ENCODE data around the gene UTF1.
"Not testable (repeated sequence)": the region's sequence is repeated elsewhere in the genome, so short reads cannot be mapped to it uniquely, and the experiment has no call there.

The UTF1 gene

GRCh38 chr10:133249094-133249780, 19.2 kb downstream of the UTF1 start:
- DNase-seq, result no peak

GRCh38 chr10:133249975-133250754, 20.1 kb downstream of the UTF1 start:
- no peak for DNase-seq

GRCh38 chr10:133251388-133252222, 21.6 kb downstream of the UTF1 start:
- no peak for DNase-seq

DNA sequence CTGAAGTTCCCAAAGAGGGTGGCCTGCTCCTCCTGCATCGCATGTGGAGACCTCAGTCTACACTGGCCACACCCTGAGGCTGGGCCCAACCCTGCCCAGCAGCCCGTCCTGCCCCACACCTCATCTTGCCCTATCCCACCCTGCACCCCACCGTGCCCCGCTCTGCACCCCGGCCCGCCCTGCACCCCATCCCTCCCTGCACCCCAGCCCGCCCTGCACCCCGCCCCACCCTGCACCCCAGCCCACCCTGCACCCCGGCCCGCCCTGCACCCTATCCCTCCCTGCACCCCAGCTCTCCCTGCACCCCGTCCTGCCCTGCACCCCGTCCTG, 22.2 kb downstream of the UTF1 start:
- no peak for DNase-seq

DNA sequence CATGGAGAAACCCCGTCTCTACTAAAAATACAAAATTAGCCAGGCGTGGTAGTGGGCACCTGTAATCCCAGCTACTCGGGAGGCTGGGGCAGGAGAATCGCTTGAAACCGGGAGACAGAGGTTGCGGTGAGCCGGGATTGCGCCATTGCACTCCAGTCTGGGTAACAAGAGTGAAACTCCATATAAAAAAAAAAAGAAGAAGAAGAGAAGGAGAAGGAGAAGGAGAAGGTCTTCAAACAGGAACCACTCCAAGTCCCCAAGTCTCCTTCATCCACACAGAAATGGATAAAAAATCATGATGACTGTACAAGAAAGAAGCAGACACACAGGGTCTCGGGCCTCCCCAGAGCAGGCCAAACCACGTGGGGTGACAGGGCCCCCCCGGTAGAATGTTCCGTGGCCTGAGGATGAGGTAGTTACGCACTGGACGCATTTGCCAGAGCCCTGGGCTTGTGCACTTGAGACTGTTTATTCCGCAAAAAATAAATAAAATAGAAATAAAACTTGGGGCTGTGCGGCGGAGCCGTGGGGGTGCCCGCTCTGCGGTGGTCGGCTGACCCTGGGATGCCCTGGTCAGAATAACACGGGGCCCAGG, 23.4 kb downstream of the UTF1 start:
- DNase-seq, result no peak

DNA sequence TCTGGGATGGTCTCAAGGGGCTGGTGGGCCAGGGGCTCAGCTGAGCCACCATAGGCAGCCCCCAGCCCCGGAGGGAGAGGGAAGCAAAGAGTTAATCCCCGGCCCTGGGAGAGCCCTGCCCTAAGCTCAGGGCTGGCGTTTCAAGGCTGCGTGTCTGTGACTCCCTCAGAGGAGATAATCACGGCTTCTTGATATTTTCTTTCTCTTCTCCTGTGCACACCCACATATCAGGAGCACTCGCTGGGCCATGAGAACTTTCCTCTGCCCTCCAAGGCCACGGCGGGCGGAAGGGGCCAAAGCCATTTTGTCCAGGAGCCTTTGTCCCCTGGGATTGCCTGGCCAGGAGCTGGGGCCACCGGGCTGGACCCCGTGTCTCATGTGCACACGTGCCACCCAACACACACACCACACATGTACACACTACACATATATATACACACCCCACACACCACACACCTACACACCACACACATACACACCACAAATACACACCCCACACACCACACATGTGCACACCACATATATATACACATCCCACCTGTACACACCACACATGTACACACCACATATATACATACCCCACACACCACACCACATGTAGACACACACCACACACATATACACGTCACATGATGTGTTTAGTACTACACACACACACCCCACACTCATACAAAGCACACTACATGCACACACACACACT, 24.6 kb downstream of the UTF1 start:
- no peak for DNase-seq

DNA sequence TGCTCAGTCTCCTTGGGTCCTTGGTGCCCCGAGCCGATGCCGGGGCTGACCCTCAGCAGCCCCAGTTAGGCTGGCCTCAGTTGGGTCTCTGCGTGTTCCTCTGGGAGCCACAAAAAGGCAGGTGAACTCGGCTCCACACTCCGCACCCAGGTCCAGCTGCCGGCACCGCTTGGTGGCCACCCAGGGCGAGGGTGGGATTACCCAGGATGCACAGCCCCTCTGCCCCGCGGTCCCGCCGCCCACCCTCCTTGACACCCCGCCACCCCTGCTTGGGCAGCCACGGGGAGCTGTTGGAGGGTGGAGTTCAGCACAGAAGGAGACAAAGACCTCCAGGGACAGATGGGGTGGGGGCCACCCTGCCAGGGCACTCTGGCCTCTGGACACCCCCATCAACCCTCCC, 25.3 kb downstream of the UTF1 start:
- no peak for DNase-seq

DNA sequence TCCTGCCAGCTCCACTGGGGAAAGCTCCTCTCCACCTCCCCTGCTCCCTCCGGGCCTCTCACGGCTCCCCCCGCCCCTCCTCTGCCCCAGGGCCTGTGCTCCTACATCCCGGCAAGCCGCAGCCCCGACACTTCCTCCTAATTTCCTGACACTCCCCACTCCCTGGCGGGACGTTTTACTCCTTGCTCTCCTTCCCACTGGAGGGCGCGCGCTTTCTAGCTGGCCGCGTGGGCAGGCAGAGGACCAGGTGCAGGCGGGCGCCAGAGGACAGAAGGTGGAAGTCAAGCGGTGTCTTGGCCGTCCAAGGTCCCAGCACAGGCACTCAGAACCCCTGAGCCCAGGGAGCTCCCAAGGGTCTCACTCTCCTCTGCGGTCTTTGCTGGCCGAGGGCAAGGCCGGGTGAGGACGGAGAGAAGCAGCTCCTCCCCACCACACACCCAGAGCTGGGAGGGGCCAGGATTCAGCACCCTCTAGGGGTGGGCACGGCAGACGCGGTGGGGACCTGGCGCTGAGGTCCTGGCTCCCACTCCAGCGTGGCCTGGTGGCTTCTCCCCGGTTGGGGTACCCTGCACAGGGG, 27.6 kb downstream of the UTF1 start:
- no peak for DNase-seq

GRCh38 chr10:133258066-133258817, 28.2 kb downstream of the UTF1 start:
- no peak for DNase-seq

DNA sequence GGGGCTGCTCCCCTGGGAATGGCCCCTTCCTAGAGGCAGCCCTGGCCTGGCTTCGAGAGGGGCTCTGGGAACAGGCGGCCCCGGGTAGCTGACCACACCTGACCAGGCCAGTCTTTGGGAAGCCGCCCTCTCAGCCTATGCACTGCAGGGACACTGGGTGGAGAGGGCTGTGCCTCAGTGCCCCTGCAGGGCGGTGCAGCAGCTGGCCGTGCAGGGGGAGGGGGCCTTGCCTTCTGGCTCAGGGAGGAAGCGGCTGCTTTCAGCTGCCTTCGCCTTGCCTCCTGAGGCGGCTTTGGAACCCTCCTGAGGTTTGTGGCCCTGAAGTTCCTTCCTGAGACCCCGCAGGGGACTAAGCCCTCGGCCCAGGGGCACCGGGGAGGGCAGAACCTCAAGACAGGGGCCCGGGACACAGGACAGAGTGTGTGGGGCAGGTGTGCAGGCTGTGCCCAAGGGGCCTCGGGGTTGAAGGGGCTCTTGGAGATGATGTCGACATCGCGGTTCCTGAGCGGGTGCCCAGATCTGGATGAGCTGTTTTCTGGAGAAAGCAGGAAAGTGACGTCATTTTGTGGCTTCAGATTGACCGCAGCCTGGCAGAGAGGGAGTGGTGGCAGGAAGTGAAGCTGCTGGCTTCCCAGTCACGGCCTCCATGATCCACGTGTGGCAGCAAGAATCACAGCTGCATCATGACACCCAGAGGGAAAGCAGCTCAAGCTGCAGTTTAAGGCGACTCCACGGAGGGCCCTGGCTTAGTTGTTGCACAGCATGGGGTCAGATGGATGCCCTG, 29.0 kb downstream of the UTF1 start:
- DNase-seq, result no peak

GRCh38 chr10:133259602-133259989, 29.6 kb downstream of the UTF1 start:
- no peak for DNase-seq

DNA sequence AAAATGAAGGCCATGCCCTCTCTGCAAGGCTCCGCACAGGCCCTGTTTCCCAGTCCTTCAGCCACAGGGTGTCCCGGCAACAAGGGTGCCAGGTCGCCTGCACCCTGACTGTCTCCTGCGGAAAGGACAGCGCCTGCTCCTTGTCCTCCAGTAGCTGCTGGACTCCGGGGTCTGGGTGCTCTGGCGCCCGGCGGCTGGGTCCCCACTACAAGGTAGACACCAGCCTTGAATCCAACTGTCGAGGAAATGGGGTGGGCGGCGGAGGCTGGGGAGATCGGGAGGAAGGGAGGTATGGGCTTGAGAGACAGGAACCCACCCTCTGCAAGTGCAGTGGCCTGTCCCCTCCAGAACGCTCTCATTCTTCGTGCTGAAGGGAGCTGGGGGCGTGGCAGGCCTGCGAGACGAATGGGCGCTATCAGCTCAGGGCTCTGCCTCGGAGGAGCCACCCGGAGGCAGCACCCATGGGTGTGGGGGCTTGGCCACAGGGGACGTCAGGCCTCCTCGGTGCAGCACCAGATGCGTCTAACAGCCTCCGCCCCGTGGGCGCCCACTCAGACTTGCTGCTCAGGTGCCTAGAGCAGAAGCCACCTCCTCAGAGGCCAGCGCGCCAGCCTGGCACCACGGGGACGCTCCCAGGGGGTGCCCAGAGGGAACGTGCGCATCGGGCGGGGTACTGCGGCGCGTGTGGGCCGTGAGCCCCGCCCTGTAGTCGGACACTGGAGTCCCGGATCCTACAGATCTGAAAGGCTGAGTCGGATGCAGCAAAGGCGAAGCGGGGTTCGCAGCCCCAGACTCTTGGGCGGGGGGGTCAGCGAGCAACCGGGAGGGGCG, 31.1 kb downstream of the UTF1 start:
- DNase-seq, result no peak

- peak; percentile 64 for DNase-seq
These were observed 31.8 kb downstream of the UTF1 start for GRCh38 chr10:133261726-133262325.

DNA sequence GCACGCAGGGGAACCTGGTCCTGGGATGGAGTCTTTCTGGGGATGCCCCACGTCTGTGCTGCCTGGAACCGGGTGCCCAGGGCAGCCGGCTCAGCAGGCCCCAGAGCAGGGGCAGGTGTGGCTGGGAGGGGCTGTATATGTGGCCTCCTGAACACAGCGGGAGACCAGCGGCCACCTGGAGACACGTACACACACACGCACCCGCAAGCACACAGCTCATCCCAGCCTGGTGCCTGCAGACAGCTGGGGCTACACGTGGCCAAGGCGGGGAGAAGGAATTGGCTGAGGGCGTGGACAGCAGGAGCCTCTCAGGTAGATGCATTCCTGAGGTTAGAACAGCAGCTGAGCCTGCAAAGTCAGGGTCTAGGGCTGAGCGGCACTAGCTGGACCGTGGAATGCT, 32.7 kb downstream of the UTF1 start:
- no peak for DNase-seq

DNA sequence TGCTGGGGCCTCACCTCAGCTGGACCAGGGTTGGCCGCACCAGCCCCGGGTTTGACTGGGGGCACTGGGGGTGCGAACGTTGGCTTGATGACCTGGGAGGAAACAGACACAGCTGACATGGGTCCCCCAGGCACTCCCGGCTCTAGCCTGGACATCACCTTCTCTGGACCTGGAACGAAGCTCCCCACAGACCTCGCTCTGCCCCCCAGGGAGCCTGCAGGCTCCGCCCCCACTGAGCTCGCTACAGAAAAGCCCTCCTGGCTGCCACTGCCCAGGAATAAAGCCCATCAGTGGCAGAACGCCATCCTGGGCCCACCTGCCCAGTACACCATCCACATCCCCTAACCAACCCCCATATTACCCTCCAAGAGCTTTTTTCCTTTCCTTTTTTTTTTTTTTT, 33.7 kb downstream of the UTF1 start:
- no peak for DNase-seq

GRCh38 chr10:133264461-133264860, 34.4 kb downstream of the UTF1 start:
- no peak for DNase-seq

DNA sequence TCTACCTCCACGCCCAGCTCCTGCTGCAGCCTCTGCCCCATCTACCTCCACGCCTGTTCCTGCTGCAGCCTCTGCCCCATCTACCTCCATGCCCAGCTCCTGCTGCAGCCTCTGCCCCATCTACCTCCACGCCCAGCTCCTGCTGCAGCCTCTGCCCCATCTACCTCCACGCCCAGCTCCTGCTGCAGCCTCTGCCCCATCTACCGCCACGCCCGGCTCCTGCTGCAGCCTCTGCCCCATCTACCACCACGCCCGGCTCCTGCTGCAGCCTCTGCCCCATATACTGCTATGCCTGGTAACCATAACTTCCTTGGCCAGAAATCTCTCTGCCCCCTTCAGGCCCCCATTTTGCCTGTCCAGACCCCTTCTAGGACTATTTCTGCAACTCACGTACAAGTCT, 35.0 kb downstream of the UTF1 start:
- not testable (repeated sequence) for DNase-seq

- no peak for DNase-seq
These were observed 36.2 kb downstream of the UTF1 start for GRCh38 chr10:133266056-133266795.

DNA sequence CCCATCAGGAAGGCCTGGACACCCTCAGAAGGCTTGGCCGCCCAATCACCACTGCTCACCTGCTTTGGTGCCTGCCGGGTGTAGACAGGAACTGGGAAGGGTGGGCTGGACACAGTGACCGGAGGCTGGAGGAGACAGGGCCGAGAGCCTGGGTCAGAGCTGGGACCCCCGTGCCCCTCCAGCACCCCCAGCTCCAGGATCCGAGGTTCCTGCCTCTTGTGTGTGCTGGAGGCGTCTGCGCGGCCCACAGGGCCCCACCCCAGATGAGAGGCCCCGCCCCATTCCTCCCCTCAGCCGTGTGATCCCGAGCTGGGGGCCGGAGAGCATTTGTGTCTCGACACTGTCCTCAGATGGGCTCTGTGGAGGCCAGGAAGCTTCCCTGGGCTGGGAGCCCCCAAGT, 37.3 kb downstream of the UTF1 start:
- no peak for DNase-seq

Measured in NCI-H2227 treated with DMSO at 0.1 percent for 48 hours (cell line).